Stimulated activated CD4-positive, alpha-beta T cell treated with anti-CD3 and anti-CD28 coated beads, Interleukin-12 subunit alpha, Interleukin-12 subunit beta, amount 100 ng/mL, for 24 hours (primary cell): ENCODE results near the gene CACHD1.
"Not testable (repeated sequence)": the region's sequence is repeated elsewhere in the genome, so short reads cannot be mapped to it uniquely, and the experiment has no call there.

ENCODE experiments used
- DNase-seq, 2 experiments: peaks; one replicate each; pipeline ENCODE4 v3.0.0-alpha.2; 2020; ENCODE audit warnings: low read depth in 2 of 2

The CACHD1 gene

GRCh38 chr1:64588876-64589275, 118.9 kb downstream of the CACHD1 start:
- DNase-seq: no peak

GRCh38 chr1:64590316-64590715, 120.4 kb downstream of the CACHD1 start:
- no peak for DNase-seq

GRCh38 chr1:64594446-64594845, 124.5 kb downstream of the CACHD1 start:
- no peak for DNase-seq

GRCh38 chr1:64595871-64596515, 126.1 kb downstream of the CACHD1 start:
- no peak for DNase-seq

GRCh38 chr1:64597113-64597512, 127.2 kb downstream of the CACHD1 start:
- DNase-seq: no peak

GRCh38 chr1:64598100-64598571, 128.2 kb downstream of the CACHD1 start:
- DNase-seq: no peak

GRCh38 chr1:64599242-64599641, 129.3 kb downstream of the CACHD1 start:
- no peak for DNase-seq

GRCh38 chr1:64601207-64601606, 131.3 kb downstream of the CACHD1 start:
- no peak for DNase-seq

GRCh38 chr1:64608005-64608650, 138.2 kb downstream of the CACHD1 start:
- no peak for DNase-seq

- DNase-seq: no peak
Observed at GRCh38 chr1:64608651-64609048, 138.7 kb downstream of the CACHD1 start.

GRCh38 chr1:64610950-64611349, 141.0 kb downstream of the CACHD1 start:
- not testable (repeated sequence) for DNase-seq

- no peak for DNase-seq
Observed at GRCh38 chr1:64616039-64616438, 146.1 kb downstream of the CACHD1 start.

GRCh38 chr1:64623750-64624191, 153.8 kb downstream of the CACHD1 start:
- DNase-seq: peak in 1 of 2 experiments; percentile 1

GRCh38 chr1:64624218-64624713, 154.3 kb downstream of the CACHD1 start:
- no peak for DNase-seq

GRCh38 chr1:64624808-64625207, 154.9 kb downstream of the CACHD1 start:
- no peak for DNase-seq

GRCh38 chr1:64630611-64631010, 160.7 kb downstream of the CACHD1 start:
- no peak for DNase-seq

- DNase-seq: no peak
Observed at GRCh38 chr1:64631346-64632034, 161.6 kb downstream of the CACHD1 start.

- no peak for DNase-seq
Observed at GRCh38 chr1:64632936-64633335, 163.0 kb downstream of the CACHD1 start.

GRCh38 chr1:64645735-64646134, 175.8 kb downstream of the CACHD1 start:
- no peak for DNase-seq

GRCh38 chr1:64650411-64650810, 180.5 kb downstream of the CACHD1 start:
- no peak for DNase-seq

GRCh38 chr1:64651841-64652240, 181.9 kb downstream of the CACHD1 start:
- DNase-seq: no peak

- no peak for DNase-seq
Observed at GRCh38 chr1:64653466-64653865, 183.5 kb downstream of the CACHD1 start.
